Astrocyte (in vitro differentiated cells and primary cell): ENCODE data around the gene BPIFB1.

Experiments used
- EZH2 ChIP-seq: IDR thresholded peaks from 2 replicates; pipeline ENCODE4 v1.6.1; 2012; ENCODE audit warnings: mild to moderate bottlenecking, low read length, inconsistent platforms; ENCODE audit not compliant: insufficient read depth
- TF ChIP-seq, protein P1 (sequence below): IDR thresholded peaks from 2 replicates; pipeline ENCODE4 v1.5.1; 2011; ENCODE audit warnings: low read depth, mild to moderate bottlenecking, inconsistent platforms, low read length, moderate library complexity; ENCODE audit not compliant: insufficient read depth

- TF ChIP-seq, protein P1, sequence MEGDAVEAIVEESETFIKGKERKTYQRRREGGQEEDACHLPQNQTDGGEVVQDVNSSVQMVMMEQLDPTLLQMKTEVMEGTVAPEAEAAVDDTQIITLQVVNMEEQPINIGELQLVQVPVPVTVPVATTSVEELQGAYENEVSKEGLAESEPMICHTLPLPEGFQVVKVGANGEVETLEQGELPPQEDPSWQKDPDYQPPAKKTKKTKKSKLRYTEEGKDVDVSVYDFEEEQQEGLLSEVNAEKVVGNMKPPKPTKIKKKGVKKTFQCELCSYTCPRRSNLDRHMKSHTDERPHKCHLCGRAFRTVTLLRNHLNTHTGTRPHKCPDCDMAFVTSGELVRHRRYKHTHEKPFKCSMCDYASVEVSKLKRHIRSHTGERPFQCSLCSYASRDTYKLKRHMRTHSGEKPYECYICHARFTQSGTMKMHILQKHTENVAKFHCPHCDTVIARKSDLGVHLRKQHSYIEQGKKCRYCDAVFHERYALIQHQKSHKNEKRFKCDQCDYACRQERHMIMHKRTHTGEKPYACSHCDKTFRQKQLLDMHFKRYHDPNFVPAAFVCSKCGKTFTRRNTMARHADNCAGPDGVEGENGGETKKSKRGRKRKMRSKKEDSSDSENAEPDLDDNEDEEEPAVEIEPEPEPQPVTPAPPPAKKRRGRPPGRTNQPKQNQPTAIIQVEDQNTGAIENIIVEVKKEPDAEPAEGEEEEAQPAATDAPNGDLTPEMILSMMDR = peak; percentile 53
- no peak for TF ChIP-seq EZH2
Observed at GRCh38 chr20:33262658-33263065, 20.4 kb upstream of the BPIFB1 start.
